SK-N-MC (cell line): ENCODE data around the gene UBE2V1.
"Not testable (repeated sequence)": the region's sequence is repeated elsewhere in the genome, so short reads cannot be mapped to it uniquely, and the experiment has no call there.

Experiments used
- EZH2 ChIP-seq: fragments of 200-600 bp; sonication (generic); IDR thresholded peaks from one replicate; pipeline ENCODE4 v1.6.1; 2017; ENCODE audit warnings: antibody characterized with exemption
- POLR2AphosphoS5 ChIP-seq: IDR thresholded peaks from 2 replicates; pipeline ENCODE4 v1.6.1; 2012; ENCODE audit warnings: mild to moderate bottlenecking, low read depth, low read length, borderline replicate concordance

DNA sequence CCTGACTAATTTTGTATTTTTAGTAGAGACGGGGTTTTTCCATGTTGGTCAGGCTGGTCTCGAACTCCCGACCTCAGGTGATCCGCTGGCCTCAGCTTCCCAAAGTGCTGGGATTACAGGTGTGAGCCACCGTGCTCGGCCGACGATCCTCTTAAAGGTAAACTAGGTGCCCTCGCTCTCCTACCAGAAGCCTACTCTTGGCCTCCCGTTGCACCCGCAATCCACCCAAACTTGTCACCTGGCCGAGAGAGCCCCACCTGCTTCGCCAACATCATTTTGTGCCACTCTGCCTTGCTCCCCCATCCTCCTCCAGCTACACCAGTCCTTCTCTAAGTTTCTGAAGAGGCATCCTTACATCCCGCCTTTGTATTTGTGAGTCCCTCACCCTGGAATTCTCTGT lies 10.4 kb downstream of the UBE2V1 start:
- not testable (repeated sequence) for TF ChIP-seq POLR2AphosphoS5, EZH2
